ENCODE measurements around the gene GSK3A. TPM values are rescaled to one million over a fixed set of nuclear protein-coding genes. Genes with fewer than 3 reads are reported as not detected.

The GSK3A gene
- 26.7 and 30.2 TPM in 2 replicates for total RNA-seq (2014; rRNA removed; shearing (Covaris generic))

GRCh38 chr19:42242512-42243409 is at the start of gene GSK3A:
TSS of gene GSK3A (minus strand) at chr19:42242602. CDS start at chr19:42242465, 137 bp downstream.
- peak; percentile 99 for DNase-seq (ENCODE audit: low read depth)

- DNase-seq (ENCODE audit: low read depth): no peak
These were observed 49.0 kb upstream of the GSK3A start for GRCh38 chr19:42291435-42291810.

GRCh38 chr19:42290523-42291434 is 48.4 kb upstream of the GSK3A start:
- peak; percentile 38 for DNase-seq (ENCODE audit: low read depth)

- DNase-seq (ENCODE audit: low read depth): no peak
These were observed 47.7 kb upstream of the GSK3A start for GRCh38 chr19:42290136-42290522.

- no peak for DNase-seq (ENCODE audit: low read depth)
These were observed 47.2 kb upstream of the GSK3A start for GRCh38 chr19:42289556-42290041.

GRCh38 chr19:42288881-42289555 is 46.6 kb upstream of the GSK3A start:
- no peak for DNase-seq (ENCODE audit: low read depth)

- DNase-seq (ENCODE audit: low read depth): no peak
These were observed 46.0 kb upstream of the GSK3A start for GRCh38 chr19:42288387-42288786.

GRCh38 chr19:42287827-42288107 is 45.4 kb upstream of the GSK3A start:
- no peak for DNase-seq (ENCODE audit: low read depth)

- no peak for DNase-seq (ENCODE audit: low read depth)
These were observed 44.8 kb upstream of the GSK3A start for GRCh38 chr19:42287017-42287826.

GRCh38 chr19:42286349-42287016 is 44.1 kb upstream of the GSK3A start:
- no peak for DNase-seq (ENCODE audit: low read depth)

GRCh38 chr19:42285988-42286348 is 43.6 kb upstream of the GSK3A start:
- no peak for DNase-seq (ENCODE audit: low read depth)

GRCh38 chr19:42285541-42285941 is 43.1 kb upstream of the GSK3A start:
- DNase-seq (ENCODE audit: low read depth): no peak

GRCh38 chr19:42284591-42285341 is 42.4 kb upstream of the GSK3A start:
- DNase-seq (ENCODE audit: low read depth): no peak

GRCh38 chr19:42284066-42284501 is 41.7 kb upstream of the GSK3A start:
- peak; percentile 82 for DNase-seq (ENCODE audit: low read depth)

- DNase-seq (ENCODE audit: low read depth): peak; percentile 93
These were observed 41.0 kb upstream of the GSK3A start for GRCh38 chr19:42283188-42284065.

- no peak for DNase-seq (ENCODE audit: low read depth)
These were observed 40.4 kb upstream of the GSK3A start for GRCh38 chr19:42282819-42283187.

- peak; percentile 64 for DNase-seq (ENCODE audit: low read depth)
These were observed 39.7 kb upstream of the GSK3A start for GRCh38 chr19:42281827-42282762.
